Measurements from ENCODE around the gene NPIPB5. TPM values are rescaled to one million over a fixed set of nuclear protein-coding genes. Genes with fewer than 3 reads are reported as not detected.
"Not testable (repeated sequence)": the region's sequence is repeated elsewhere in the genome, so short reads cannot be mapped to it uniquely, and the experiment has no call there.

The NPIPB5 gene
- 16.0 and 16.8 TPM in 2 replicates for total RNA-seq (2014; rRNA removed)
- polyA plus RNA-seq (2012): 22.6 TPM

DNA sequence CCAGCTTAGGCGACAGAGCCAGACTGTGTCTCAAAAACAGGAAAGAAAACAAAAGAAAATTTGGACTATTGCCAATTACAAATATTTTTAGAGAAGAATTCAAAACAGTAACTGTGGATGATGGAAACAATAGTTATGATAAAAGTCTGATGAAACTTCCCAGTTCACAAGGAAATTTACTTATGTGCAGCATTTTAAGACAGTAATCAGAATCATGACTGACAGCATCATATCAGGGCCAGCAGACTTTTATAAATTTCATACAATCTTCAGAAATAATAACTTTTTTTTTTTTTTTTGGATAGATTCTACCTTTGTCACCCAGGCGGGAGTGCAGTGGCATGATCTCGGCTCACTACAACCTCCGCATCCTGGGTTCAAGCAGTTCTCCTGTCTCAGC lies at the start of gene NPIPB5:
TSS of gene NPIPB5 (plus strand) at position 301 of the 400 bp plus-strand sequence. CDS start 2,911 bp downstream, outside the sequence.
- not testable (repeated sequence) for DNase-seq (ENCODE audit: low read depth)

GRCh38 chr16:22468846-22469245 lies 41.8 kb upstream of the NPIPB5 start:
- not testable (repeated sequence) for DNase-seq (ENCODE audit: low read depth)

- DNase-seq (ENCODE audit: low read depth): not testable (repeated sequence)
Observed at GRCh38 chr16:22537996-22538395, 27.3 kb downstream of the NPIPB5 start.

GRCh38 chr16:22544809-22545208 lies 34.1 kb downstream of the NPIPB5 start:
- not testable (repeated sequence) for DNase-seq (ENCODE audit: low read depth)

DNA sequence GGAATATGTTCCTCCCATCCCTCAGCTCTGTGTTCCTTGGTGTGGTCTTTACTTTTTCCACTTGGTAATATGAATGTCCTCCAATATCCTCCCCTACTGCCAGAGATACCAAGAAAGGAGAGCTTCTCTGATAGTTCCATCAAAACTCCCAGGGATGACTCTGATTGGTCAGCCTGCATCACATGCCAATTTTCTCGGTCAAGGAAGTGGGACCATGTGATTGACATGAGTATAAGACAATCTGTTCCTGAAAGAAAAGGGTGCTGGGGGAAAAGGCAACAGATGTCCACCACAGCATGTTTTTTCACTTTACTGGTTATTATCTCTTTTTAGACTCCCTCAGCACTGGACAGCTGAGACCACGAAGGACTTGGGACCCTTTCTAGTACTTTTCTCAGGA lies 35.9 kb downstream of the NPIPB5 start:
- not testable (repeated sequence) for DNase-seq (ENCODE audit: low read depth)

GRCh38 chr16:22547170-22547765 lies 36.6 kb downstream of the NPIPB5 start:
- DNase-seq (ENCODE audit: low read depth): not testable (repeated sequence)

GRCh38 chr16:22549853-22550252 lies 39.2 kb downstream of the NPIPB5 start:
- DNase-seq (ENCODE audit: low read depth): not testable (repeated sequence)

- DNase-seq (ENCODE audit: low read depth): not testable (repeated sequence)
Observed at GRCh38 chr16:22551143-22551542, 40.5 kb downstream of the NPIPB5 start.

- not testable (repeated sequence) for DNase-seq (ENCODE audit: low read depth)
Observed at GRCh38 chr16:22551651-22552050, 41.0 kb downstream of the NPIPB5 start.

- not testable (repeated sequence) for DNase-seq (ENCODE audit: low read depth)
Observed at GRCh38 chr16:22556759-22557158, 46.1 kb downstream of the NPIPB5 start.

Other genes with a start within 250 kb of the NPIPB5 start
- gene POLR3E, start 213.5 kb upstream of the NPIPB5 start, total RNA-seq (2014; rRNA removed): 26.6 and 38.2 TPM in 2 replicates
- gene CDR2, start 136.3 kb upstream of the NPIPB5 start, total RNA-seq (2014; rRNA removed): 21.7 and 24.2 TPM in 2 replicates

All from LHCN-M2 (cell line).